ENCODE results near the gene MYO16.

DNA sequence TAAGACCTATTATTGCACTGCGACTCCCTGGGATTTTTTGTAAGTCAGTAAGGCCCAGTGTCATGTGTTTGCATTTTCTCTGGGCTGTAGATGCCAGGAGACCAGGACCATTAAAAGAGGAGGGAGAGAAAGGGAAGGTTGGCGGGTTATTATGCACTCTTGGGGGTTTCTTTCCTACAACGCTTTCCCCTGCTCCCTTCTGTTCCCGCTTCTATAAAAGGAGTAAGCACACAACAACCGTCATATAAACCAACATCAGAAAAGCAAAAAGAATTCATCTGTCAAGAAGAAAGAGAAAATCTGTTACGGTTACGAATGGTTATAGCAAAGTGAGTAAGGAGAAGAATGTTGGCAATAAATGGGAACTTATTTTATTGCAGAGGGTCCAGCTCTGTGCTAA, 615.2 kb downstream of the MYO16 start:
- no peak for TF ChIP-seq POLR2A (IDR thresholded peaks at IDR 0.05)
- TF ChIP-seq, protein P1, sequence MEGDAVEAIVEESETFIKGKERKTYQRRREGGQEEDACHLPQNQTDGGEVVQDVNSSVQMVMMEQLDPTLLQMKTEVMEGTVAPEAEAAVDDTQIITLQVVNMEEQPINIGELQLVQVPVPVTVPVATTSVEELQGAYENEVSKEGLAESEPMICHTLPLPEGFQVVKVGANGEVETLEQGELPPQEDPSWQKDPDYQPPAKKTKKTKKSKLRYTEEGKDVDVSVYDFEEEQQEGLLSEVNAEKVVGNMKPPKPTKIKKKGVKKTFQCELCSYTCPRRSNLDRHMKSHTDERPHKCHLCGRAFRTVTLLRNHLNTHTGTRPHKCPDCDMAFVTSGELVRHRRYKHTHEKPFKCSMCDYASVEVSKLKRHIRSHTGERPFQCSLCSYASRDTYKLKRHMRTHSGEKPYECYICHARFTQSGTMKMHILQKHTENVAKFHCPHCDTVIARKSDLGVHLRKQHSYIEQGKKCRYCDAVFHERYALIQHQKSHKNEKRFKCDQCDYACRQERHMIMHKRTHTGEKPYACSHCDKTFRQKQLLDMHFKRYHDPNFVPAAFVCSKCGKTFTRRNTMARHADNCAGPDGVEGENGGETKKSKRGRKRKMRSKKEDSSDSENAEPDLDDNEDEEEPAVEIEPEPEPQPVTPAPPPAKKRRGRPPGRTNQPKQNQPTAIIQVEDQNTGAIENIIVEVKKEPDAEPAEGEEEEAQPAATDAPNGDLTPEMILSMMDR (IDR thresholded peaks at IDR 0.05) = no peak
